Activated CD4-positive, CD25-positive, alpha-beta regulatory T cell (primary cell): ENCODE results near the gene TINAG.
"Not testable (repeated sequence)": the region's sequence is repeated elsewhere in the genome, so short reads cannot be mapped to it uniquely, and the experiment has no call there.

Experiments used
- DNase-seq, 4 experiments: peaks; one replicate each; lab custom pipeline; 2025; lab: John Stamatoyannopoulos, UW

The TINAG gene

GRCh38 chr6:54310377-54311152, 2.3 kb downstream of the TINAG start:
- no peak for DNase-seq

DNA sequence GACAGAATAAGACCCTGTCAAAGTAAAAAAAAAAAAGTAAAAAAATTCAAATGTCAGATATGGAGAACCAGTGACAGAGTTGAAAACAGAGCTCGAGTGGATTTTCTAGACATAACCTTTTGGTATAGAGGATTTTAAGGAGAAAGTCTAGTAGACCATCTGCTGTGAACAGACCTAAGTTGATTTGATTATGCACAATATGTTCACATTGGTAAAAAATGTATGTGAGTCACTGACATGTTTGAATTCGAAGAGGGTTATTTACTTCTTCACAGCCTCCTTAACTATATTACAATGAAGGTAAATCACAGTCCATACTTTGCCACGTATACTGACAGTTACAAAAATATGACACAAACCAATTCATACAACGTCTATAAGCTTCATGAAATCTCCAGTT, 7.4 kb downstream of the TINAG start:
- DNase-seq: no peak

- DNase-seq: no peak
Measured at GRCh38 chr6:54320871-54321270, 12.6 kb downstream of the TINAG start.

GRCh38 chr6:54327631-54328030, 19.4 kb downstream of the TINAG start:
- no peak for DNase-seq

- DNase-seq: not testable (repeated sequence)
Measured at GRCh38 chr6:54331571-54331970, 23.3 kb downstream of the TINAG start.

GRCh38 chr6:54335871-54336270, 27.6 kb downstream of the TINAG start:
- DNase-seq: no peak

- DNase-seq: no peak
Measured at GRCh38 chr6:54353975-54354374, 45.7 kb downstream of the TINAG start.

DNA sequence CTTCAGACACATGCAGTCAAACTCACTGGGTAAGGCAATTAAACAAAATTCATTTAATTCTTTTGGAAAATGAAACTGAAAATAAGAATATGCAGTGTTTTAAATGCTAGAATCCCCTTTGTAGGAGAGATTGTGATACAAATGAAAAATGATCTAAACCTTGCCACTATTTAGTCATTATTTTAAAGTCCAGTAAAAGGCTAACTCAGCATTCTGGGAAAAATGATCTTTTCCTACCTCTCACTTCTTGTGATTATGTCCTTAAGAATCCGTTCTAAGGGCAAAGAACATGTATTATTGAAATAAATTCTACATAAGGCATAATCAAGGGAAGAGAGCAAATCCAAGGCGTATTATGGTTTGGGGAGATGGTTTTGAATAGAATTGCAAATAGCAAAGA, 46.4 kb downstream of the TINAG start:
- no peak for DNase-seq

- DNase-seq: no peak
Measured at GRCh38 chr6:54357141-54357540, 48.9 kb downstream of the TINAG start.

GRCh38 chr6:54361188-54361587, 52.9 kb downstream of the TINAG start:
- no peak for DNase-seq

DNA sequence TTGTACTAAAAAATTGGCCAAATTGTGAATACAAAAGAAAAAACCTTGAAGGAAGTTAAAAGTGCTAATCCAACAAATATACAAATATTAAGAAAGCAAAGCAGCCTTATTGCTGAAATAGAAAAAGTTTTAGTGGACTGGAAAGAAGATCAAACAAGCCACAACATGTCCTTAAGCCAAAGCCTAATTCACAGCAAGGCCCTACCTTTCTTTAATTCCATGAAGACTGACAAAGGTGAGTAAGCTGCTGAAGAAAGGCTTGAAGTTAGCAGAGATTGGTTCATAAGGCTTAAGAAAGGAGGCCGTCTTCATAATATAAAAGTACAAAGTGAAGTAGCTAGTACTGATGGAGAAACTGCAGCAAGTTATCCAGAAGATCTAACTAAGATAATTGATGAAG, 53.5 kb downstream of the TINAG start:
- DNase-seq: no peak

GRCh38 chr6:54366667-54367327, 58.6 kb downstream of the TINAG start:
- DNase-seq: no peak

DNA sequence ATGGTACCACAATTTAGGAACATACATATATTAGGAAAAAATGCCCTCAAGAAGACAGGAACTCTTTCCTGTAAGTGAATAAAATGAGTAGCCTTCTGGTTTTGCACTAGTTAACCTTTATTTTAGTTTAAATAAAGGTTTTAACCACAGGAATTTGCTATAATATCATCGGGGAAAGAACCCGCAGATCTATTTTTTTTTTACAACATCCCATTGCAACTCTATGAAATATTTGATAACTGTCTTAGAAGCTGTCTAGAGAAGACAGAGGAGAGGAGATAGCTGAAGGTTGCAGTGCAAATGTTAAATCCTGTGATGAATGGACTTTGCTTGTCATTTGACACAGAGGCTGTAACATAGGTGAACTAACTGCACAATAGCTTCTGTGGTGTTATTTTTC, 69.5 kb downstream of the TINAG start:
- DNase-seq: no peak

DNA sequence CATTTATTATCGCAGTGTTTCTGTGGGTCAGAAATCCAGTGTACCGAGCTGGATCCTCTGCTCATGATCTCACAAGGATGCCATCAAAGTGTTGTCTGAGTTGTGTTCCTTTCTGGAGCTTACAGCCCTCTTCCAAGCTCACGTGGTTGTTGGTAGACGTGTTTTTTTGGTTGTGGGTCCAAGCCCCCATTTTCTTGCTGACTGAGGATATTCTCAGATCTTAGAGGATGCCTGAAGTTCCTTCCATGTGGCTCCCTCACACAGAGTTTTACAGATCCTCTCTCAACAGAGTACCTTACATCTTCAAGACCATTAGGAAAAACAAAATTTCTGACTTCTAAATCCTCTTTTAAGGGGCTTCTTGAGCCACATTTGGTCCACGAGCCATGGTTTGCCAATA, 78.1 kb downstream of the TINAG start:
- no peak for DNase-seq

GRCh38 chr6:54390362-54390761, 82.1 kb downstream of the TINAG start:
- no peak for DNase-seq

DNA sequence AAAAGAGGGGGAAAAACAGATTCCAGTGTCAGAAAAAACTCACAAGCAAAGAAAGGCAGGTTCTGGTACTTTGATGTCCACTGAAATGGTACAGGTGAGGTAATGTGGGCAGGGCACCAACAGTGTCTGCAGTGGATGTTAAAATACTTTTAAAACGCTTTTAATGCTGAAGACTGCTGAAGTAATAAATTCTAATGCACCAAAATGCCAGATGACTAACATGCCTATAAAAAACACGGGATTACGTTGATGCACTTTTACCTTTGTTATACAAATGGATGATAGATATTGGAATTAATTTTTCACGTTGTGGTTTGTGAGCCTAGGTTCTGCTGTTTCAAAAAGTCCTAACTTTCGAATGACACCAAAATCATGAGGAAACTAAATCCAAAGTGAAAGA, 83.3 kb downstream of the TINAG start:
- DNase-seq: no peak

DNA sequence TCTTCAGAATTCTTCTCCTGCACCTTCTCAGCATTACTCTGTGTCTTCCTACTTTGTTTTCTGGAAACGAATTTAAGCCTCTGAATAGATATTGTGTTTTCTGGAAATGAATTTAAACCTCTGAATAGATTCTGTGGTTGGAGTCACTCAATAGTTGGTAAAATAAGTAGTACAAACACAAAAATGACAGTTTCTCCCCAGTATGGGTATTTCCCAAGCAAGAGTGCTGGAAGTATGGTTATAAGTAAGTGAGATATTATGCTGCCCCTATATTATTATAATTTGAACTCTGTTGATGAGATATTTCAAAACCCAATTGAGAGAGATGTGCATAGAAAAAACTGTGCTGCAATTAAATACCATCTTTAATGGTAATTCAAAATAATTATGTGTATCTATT, 94.9 kb downstream of the TINAG start:
- no peak for DNase-seq

- DNase-seq: no peak
Measured at GRCh38 chr6:54404791-54405190, 96.5 kb downstream of the TINAG start.

DNA sequence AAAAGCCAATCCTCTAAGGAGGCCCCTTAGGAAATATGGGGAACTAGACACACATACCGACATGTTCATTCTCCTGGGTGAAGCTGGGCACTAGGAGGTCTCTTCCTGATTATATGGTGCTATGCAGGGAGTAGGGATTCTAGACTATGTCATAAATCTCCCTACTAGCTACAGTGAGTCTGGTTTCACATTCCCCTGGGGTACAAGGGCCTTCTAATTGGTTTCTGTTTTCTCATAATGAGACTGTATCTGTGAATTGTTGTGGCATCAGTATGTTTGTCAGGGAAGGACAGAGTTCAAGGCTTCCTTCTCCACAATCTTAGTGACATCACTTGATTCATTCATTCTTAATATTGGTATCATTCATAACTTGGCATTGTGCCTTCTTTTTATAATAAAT, 103.5 kb downstream of the TINAG start:
- DNase-seq: no peak

DNA sequence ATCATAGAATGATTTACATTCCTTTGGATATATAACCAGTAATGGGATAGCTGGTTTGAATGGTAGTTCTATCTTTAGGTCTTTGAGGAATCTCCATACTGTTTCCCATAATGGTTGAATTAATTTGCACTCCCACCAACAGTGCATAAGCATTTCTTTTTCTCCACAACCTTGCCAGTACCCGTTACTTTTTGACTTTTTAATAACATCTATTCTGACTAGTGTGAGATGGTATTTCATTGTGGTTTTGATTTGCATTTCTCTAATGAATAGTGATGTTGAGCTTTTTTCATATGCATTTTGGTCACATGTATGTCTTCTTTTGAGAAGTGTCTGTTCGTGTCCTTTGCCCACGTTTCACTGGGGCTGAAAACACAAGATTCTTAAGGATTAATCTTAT, 107.3 kb downstream of the TINAG start:
- DNase-seq: no peak

- DNase-seq: no peak
Measured at GRCh38 chr6:54419885-54420284, 111.6 kb downstream of the TINAG start.

GRCh38 chr6:54426995-54427394, 118.8 kb downstream of the TINAG start:
- no peak for DNase-seq

DNA sequence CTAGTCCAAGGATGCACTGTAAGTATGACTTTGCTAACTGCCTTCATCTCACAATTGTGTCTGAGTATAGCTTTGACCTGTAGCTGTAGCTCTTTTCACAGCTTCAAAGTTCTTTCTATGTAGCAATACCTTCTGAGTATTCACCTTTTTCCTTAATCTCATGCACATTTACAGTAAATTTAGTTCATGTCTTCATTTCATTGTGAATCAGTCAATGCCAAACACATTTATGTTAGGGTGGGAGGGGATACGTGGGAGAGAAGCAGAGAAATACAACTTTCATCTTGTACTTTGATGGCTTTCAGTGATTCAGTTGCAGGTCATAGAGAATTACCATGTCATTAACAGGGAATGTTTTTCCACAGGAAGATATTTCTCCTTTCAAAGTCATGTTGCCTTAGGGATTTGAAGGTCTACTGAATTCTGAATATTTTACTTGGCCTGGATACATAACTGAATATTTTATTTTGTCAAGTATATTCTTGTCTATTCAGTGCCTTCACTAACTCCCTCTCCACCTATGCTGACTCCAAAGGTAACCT, 119.2 kb downstream of the TINAG start:
- no peak for DNase-seq

- no peak for DNase-seq
Measured at GRCh38 chr6:54428431-54428830, 120.2 kb downstream of the TINAG start.
